Fibroblast of lung (primary cell): ENCODE data around the gene PCDH10.

Source experiments
- EZH2 ChIP-seq: IDR thresholded peaks from 2 replicates; pipeline ENCODE4 v1.5.1; 2012; ENCODE audit warnings: low read length, control low read depth, mild to moderate bottlenecking; ENCODE audit errors: missing control alignments
- TF ChIP-seq, protein P1 (sequence below), 2 donors: IDR thresholded peaks in 1 of 2; conservative IDR thresholded peaks in 1 of 2; 1 replicate in 1 of 2; 2 replicates in 1 of 2; pipeline ENCODE4 v1.5.1; 2011 to 2012; ENCODE audit warnings: low read length in 2 of 2, control low read depth in 1 of 2, inconsistent platforms in 1 of 2, low read depth in 1 of 2, mild to moderate bottlenecking in 1 of 2

- TF ChIP-seq EZH2: no peak
- TF ChIP-seq, protein P1, sequence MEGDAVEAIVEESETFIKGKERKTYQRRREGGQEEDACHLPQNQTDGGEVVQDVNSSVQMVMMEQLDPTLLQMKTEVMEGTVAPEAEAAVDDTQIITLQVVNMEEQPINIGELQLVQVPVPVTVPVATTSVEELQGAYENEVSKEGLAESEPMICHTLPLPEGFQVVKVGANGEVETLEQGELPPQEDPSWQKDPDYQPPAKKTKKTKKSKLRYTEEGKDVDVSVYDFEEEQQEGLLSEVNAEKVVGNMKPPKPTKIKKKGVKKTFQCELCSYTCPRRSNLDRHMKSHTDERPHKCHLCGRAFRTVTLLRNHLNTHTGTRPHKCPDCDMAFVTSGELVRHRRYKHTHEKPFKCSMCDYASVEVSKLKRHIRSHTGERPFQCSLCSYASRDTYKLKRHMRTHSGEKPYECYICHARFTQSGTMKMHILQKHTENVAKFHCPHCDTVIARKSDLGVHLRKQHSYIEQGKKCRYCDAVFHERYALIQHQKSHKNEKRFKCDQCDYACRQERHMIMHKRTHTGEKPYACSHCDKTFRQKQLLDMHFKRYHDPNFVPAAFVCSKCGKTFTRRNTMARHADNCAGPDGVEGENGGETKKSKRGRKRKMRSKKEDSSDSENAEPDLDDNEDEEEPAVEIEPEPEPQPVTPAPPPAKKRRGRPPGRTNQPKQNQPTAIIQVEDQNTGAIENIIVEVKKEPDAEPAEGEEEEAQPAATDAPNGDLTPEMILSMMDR (conservative IDR thresholded peaks at IDR 0.05 in 1 of 2, IDR thresholded peaks at IDR 0.05 in 1 of 2; ENCODE audit: low read depth in 1 of 2, low read length in 2 of 2): no peak
These were observed 19.9 kb upstream of the PCDH10 start for GRCh38 chr4:133129237-133129636.
